DMS114 treated with DMSO at 0.1 percent for 48 hours (cell line): ENCODE data around the gene MMD.

Experiments used
- DNase-seq: peaks from one replicate; lab custom pipeline; 2025; ENCODE audit not compliant: unreplicated experiment; lab: John Stamatoyannopoulos, UW

The MMD gene

DNA sequence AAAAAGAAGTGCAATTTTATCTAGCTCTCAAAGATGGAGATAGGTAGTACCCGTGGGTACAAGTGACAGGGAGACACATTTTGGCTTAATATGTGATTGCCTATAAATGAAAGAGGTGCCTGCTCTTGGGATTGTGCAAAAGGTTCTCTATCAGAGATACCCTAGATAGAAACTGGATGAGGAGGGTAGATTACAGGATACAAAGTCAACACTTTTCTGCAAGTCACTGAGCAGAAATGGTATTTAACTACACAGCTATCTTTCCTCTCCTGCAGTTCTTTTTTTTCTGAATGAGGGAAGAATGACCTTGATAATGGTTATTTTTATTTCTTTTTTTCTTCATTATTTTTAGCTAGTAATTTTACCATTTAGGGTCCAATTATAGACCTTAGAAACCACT is 67.6 kb downstream of the MMD start:
- DNase-seq = no peak

DNA sequence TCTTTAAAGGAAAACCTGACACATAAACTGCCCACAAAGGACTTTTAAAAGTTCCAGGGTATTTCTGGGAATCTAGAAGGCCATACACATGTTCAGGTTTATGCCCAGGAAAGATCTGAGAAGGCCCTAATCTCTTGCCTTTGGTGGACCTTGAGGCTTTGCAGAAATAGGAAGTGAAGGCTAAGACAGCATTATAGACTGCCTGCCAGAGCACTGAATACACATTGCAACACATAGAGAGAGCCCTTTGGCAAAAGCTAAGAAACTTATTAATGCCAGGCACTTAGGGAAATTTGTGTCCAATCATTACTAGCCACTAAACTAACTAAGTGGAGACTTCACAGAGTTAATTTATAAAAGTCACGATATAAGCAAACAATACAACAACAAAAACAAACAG is 70.4 kb downstream of the MMD start:
- DNase-seq = no peak

DNA sequence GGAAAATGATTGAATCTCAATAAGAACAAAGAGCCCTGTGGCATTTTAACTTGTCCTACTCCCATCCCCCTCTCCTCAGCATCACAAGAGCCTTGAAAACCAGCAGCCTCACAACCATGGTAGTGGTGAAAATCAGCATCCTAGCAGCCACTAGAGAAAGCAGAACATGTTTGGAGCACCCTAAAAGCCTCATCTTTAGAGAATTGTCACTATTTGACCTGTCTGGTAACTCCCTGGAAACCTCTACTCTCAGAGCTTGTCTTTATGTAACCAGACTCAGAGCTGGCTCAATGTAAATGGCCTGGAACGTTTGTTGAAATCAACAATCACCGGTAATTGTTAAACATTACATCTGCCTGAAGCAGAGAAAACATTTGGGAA is 70.8 kb downstream of the MMD start:
- DNase-seq = no peak

DNA sequence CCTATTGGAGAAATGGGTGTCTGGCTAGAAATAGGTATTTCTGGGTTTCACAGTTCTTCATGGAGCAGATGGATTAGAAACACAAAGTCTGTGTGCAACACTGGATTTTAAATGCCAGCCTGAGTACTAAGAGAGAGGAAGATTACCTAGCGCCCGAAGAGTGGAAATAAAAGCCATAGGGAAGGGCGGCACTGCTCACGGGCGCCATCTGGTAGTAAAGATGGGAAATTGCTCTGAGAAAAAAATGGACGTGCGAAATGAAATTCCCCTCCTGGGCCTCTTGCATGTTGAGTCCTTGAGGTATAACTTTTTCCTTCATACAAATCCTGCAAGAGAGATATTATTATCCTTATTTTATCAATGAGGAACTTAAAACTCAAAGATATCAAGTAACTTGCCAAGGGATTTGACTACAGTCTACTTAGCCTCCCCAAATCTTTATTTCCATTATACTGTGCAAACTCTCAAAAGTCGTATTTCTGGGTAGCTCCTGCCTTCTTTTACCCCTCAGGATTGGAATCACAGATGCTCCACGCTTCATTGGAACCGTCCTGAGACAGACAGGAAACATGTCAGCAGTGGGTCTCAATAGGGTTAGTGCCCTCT is 72.8 kb downstream of the MMD start:
- peak; percentile 81 for DNase-seq

DNA sequence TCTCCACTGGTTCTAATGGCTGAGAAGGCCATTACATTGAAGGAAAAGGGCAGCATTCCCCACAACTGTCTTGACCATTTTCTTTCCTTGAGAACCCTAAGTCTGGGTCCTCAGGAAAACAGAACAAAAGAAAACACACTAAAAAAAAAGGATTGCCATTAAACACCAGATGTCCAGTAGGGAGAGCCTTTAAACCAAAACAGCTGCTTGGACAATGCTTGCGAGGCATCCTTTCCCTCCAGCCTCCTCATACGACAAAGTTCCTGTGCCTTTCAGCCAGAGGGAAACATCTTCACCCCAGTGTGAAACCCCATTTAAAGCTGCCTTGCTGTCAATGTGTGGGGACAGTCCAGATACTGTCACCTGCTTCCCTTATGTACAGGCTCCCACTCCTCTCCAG is 74.3 kb downstream of the MMD start:
- no peak for DNase-seq

DNA sequence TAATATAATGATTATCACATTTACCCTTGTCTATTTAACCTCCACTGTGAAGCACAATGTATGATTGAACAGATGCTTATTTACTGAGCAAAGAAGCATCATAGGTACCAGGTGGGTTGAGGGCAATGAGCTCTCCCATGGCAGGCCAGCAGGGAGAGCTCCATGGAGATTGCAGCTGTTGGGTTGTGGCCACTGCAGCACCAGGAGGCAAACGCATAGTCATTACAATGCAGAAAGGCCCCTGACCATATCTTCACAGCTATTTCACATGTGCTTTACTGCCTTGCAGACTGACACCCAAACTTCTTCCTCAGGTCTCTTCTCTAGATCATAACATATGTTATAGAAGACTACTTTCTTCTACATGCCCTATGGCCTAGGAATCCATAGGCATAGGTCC is 75.0 kb downstream of the MMD start:
- no peak for DNase-seq

DNA sequence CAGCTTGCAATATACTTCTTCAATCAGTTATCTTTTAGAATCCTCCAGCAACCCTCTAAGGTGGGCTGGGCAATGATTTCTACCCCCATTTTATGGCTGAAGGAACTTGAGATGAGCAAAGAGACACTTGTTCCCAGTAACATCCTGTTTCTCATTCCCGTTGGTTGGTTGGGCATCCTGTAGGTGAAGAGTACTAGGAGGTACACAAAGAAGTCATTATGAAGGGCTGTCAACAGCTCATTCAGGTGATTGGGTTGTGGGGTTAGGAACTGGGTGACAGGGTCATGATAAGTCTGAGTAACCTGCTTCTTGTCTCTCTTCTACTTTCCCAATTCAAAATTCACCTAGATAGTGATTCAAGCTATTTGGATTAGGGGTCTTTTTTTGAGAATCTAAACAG is 76.5 kb downstream of the MMD start:
- no peak for DNase-seq

DNA sequence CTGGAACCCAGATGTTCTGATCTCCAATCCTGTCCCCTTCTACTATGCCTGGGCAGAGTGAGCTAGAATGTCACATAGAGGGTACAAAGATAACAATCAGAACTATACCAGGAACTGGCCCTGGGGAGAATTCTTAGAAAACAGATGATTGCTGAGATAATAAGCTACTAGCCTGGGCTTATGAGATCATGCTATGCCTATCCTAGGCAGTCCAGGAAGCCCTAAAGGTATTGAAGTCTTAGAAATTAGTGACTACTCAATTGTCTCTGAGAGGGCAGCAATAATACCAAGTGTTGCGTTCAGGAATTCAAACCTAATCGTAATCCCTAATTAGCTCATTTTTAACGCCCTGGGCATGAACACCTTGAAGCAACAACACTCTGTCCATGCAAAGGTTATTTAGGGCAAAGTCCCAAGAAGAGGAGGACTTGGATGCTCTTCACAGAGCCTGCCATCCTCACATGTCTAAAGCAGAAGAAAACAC is 77.1 kb downstream of the MMD start:
- DNase-seq = no peak

DNA sequence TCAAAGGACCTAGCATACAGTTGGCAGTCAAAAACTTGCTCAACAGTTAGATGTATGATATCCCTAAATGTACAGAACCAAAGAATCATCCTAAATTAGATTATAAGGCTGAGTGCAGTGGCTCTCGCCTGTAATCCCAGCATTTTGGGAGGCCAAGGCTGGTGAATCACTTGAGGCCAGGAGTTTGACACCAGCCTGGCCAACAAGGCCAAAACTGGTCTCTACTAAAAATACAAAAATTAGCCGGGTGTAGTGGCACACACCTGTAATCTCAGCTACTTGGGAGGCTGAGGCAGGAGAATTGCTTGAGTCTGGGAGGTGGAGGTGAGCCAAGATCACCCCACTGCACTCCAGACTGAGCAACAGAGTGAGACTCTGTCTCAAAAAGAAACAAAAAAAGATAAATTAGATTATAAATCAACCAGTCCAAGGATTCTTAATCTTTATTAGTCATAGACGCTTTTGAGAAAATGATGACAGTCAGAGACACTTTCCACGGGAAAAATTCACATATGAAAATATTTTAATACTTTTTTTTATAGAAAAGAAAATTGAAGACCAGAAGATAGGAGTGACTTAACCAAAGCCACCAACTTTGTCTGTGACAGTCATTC is 77.6 kb downstream of the MMD start:
- DNase-seq = no peak

DNA sequence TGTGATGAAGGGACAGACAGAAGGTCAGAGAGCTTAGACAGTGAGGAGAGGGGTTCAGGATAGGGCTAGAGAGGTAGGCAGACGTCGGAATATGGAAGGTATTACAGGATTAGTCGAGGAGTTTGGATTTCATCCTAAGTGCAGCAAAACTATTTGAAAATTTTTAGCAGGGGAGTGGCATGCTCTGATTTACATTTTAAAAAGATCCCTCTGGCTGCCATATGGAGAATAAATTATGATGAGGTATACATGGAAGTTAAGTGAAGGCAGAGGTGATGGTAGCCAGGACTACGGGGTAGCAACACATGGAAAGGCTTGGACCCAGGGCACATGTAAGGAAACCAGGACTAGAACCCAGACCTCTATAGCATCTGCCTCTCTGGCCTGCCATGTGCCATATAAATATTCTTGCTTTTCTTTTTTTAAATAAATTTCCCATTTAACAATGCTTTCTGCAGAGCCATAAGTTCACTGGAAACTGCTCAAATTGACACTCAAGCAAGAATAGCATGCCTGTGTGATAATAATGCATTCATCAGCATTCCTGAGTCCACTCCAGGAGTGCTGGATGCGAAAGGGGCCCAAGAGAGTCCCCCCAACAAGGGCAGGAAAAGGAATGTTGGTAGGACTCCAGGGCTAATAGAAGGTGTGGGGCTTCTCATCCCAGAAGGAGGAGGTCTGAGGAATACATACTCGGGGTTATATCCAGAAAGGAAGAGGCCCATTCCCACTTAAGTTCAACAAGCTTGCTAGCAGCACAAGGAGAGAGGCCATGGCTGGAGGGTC is 78.6 kb downstream of the MMD start:
- DNase-seq = no peak
